Hepatocyte (in vitro differentiated cells): ENCODE results near the gene PTPRK. TPM values are rescaled to one million over a fixed set of nuclear protein-coding genes. Genes with fewer than 3 reads are reported as not detected.

Source experiments
- DNase-seq: peaks from one replicate; pipeline ENCODE4 v3.0.0-alpha.2; 2016; ENCODE audit warnings: low spot score
- H2AFZ ChIP-seq: fragments of 200-600 bp; sonication (generic); 2 replicates; pipeline ENCODE4 v1.6.0; 2016; ENCODE audit warnings: antibody characterized with exemption, mild to moderate bottlenecking
- H3K27ac ChIP-seq: fragments of 200-600 bp; sonication (generic); 2 replicates; pipeline ENCODE4 v1.5.1; 2016; ENCODE audit warnings: mild to moderate bottlenecking
- H3K27me3 ChIP-seq: fragments of 200-600 bp; sonication (generic); 2 replicates; pipeline ENCODE4 v1.6.1; 2016
- H3K36me3 ChIP-seq: fragments of 200-600 bp; sonication (generic); replicated peaks from 2 replicates; pipeline ENCODE4 v1.5.1; 2016; ENCODE audit warnings: low read depth; ENCODE audit not compliant: insufficient read depth
- H3K4me1 ChIP-seq: fragments of 200-600 bp; sonication (generic); 2 replicates; pipeline ENCODE4 v1.5.1; 2016; ENCODE audit warnings: mild to moderate bottlenecking, moderate library complexity; ENCODE audit not compliant: insufficient read depth
- H3K4me2 ChIP-seq: fragments of 200-600 bp; sonication (generic); 2 replicates; pipeline ENCODE4 v1.6.0; 2016
- H3K4me3 ChIP-seq: fragments of 200-600 bp; sonication (generic); 2 replicates; pipeline ENCODE4 v1.5.1; 2016; ENCODE audit warnings: mild to moderate bottlenecking
- H3K79me2 ChIP-seq: fragments of 200-600 bp; sonication (generic); 2 replicates; pipeline ENCODE4 v1.6.0; 2017; ENCODE audit warnings: mild to moderate bottlenecking
- H3K9me2 ChIP-seq: fragments of 200-600 bp; sonication (generic); replicated peaks from 2 replicates; pipeline ENCODE4 v1.6.0; 2017; ENCODE audit warnings: mild to moderate bottlenecking; ENCODE audit not compliant: insufficient read depth
- H3K9me3 ChIP-seq: fragments of 200-600 bp; sonication (generic); 2 replicates; pipeline ENCODE4 v1.5.1; 2016; ENCODE audit warnings: low read depth, mild to moderate bottlenecking
- H4K20me1 ChIP-seq: fragments of 200-600 bp; sonication (generic); 2 replicates; pipeline ENCODE4 v1.6.0; 2016; ENCODE audit warnings: mild to moderate bottlenecking; ENCODE audit not compliant: insufficient read depth, poor library complexity, severe bottlenecking
- EZH2 ChIP-seq: fragments of 200-600 bp; sonication (generic); IDR thresholded peaks from 2 replicates; pipeline ENCODE4 v1.6.1; 2016; ENCODE audit warnings: antibody characterized with exemption, mild to moderate bottlenecking, borderline replicate concordance
- EZH2phosphoT487 ChIP-seq: fragments of 200-600 bp; sonication (generic); IDR thresholded peaks from one replicate; pipeline ENCODE4 v1.6.1; 2018; ENCODE audit warnings: antibody characterized with exemption, mild to moderate bottlenecking, low read depth, moderate library complexity; ENCODE audit not compliant: unreplicated experiment, severe bottlenecking
- WGBS: methylation state at CpG from one replicate; pipeline ENCODE4 v1.1.6; 2016; ENCODE audit warnings: low lambda C conversion rate; ENCODE audit errors: missing lambda C conversion rate; 5-methylcytosine and 5-hydroxymethylcytosine counted together
- polyA plus RNA-seq: library from polyadenylated mRNA; unstranded; fragments of >200 nt; fragmentation: Nextera tagmentation; extraction: Ambion mirVana; gene quantifications from 2 replicates; pipeline ENCODE4 v1.2.1, GENCODE V29; 2016
- total RNA-seq: library from RNA; depleted of rRNA; stranded (reverse); fragments of >200 nt; gene quantifications from 2 replicates; pipeline ENCODE4 v1.2.3, GENCODE V29; 2014
- TF ChIP-seq, protein P1 (sequence below): fragments of 200-600 bp; sonication (generic); IDR thresholded peaks from 2 replicates; pipeline ENCODE4 v1.5.1; 2016; ENCODE audit warnings: antibody characterized with exemption, mild to moderate bottlenecking; ENCODE audit not compliant: poor library complexity

PTPRK gene
- total and polyA plus RNA-seq, 2 experiments from 2014 or later, result 42.0 to 80.2 TPM

GRCh38 chr6:128474933-128475332 is 45.5 kb downstream of the PTPRK start:
- Histone ChIP-seq H3K9me2 (no peaks in the 10 kb centered on the region), H3K27me3 (no peaks in the 10 kb centered on the region), H2AFZ (no peak overlapping the region), H3K4me2 (no peak overlapping the region), H3K4me1 (no peaks in the 10 kb centered on the region), H3K9me3 (no peaks in the 10 kb centered on the region), H3K79me2 (peaks cover 86% of the 10 kb centered on the region), H3K36me3 (no peaks in the 10 kb centered on the region), H3K4me3 (no peak overlapping the region), H4K20me1 (peaks cover 3% of the 10 kb centered on the region), H3K27ac (no peak overlapping the region)
- TF ChIP-seq, protein P1, sequence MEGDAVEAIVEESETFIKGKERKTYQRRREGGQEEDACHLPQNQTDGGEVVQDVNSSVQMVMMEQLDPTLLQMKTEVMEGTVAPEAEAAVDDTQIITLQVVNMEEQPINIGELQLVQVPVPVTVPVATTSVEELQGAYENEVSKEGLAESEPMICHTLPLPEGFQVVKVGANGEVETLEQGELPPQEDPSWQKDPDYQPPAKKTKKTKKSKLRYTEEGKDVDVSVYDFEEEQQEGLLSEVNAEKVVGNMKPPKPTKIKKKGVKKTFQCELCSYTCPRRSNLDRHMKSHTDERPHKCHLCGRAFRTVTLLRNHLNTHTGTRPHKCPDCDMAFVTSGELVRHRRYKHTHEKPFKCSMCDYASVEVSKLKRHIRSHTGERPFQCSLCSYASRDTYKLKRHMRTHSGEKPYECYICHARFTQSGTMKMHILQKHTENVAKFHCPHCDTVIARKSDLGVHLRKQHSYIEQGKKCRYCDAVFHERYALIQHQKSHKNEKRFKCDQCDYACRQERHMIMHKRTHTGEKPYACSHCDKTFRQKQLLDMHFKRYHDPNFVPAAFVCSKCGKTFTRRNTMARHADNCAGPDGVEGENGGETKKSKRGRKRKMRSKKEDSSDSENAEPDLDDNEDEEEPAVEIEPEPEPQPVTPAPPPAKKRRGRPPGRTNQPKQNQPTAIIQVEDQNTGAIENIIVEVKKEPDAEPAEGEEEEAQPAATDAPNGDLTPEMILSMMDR, result no peak
- TF ChIP-seq EZH2phosphoT487, result no peak
- TF ChIP-seq EZH2, result no peak
- DNase-seq, result no peak
- 63% methylated on average over 1 of the region's 1 CpG for WGBS

- no peak overlapping the region for H3K4me2 ChIP-seq
- DNase-seq, result no peak
- no peaks in the 10 kb centered on the region for H3K27me3 ChIP-seq
- H3K27ac ChIP-seq, result no peak overlapping the region
- no peak overlapping the region for H3K4me3 ChIP-seq
- H3K4me1 ChIP-seq, result no peaks in the 10 kb centered on the region
- H2AFZ ChIP-seq, result no peak overlapping the region
- WGBS, result 96% methylated on average over 1 of the region's 1 CpG
- no peaks in the 10 kb centered on the region for H3K9me3 ChIP-seq
- TF ChIP-seq EZH2phosphoT487, result no peak
- TF ChIP-seq, protein P1, result no peak
- TF ChIP-seq EZH2, result no peak
- H3K36me3 ChIP-seq, result no peaks in the 10 kb centered on the region
- H4K20me1 ChIP-seq, result peaks cover 3% of the 10 kb centered on the region
- H3K79me2 ChIP-seq, result peaks cover 83% of the 10 kb centered on the region
- H3K9me2 ChIP-seq, result no peaks in the 10 kb centered on the region
Observed at GRCh38 chr6:128474481-128474880, 45.9 kb downstream of the PTPRK start.

- no peak overlapping the region for H3K27ac ChIP-seq
- no peaks in the 10 kb centered on the region for H3K9me2 ChIP-seq
- H3K4me3 ChIP-seq, result no peak overlapping the region
- no peak overlapping the region for H2AFZ ChIP-seq
- no peaks in the 10 kb centered on the region for H4K20me1 ChIP-seq
- 91% methylated on average over 4 of the region's 4 CpGs for WGBS
- H3K27me3 ChIP-seq, result no peaks in the 10 kb centered on the region
- no peaks in the 10 kb centered on the region for H3K4me1 ChIP-seq
- H3K79me2 ChIP-seq, result peaks cover 83% of the 10 kb centered on the region
- no peaks in the 10 kb centered on the region for H3K36me3 ChIP-seq
- DNase-seq, result no peak
- no peak overlapping the region for H3K4me2 ChIP-seq
- no peaks in the 10 kb centered on the region for H3K9me3 ChIP-seq
- no peak for TF ChIP-seq EZH2phosphoT487
- TF ChIP-seq, protein P1, result no peak
- no peak for TF ChIP-seq EZH2
Observed at GRCh38 chr6:128471907-128472306, 48.5 kb downstream of the PTPRK start.
